Erythroblast (primary cell): ENCODE measurements around the gene TLR4.

Experiments
- GATA1 ChIP-seq: IDR thresholded peaks from 2 replicates; pipeline ENCODE4 v1.6.1; 2011; ENCODE audit warnings: low read depth, mild to moderate bottlenecking, control low read depth, low read length, moderate library complexity
- POLR2A ChIP-seq: IDR thresholded peaks from 2 replicates; pipeline ENCODE4 v1.6.1; 2011; ENCODE audit warnings: mild to moderate bottlenecking, low read length

DNA sequence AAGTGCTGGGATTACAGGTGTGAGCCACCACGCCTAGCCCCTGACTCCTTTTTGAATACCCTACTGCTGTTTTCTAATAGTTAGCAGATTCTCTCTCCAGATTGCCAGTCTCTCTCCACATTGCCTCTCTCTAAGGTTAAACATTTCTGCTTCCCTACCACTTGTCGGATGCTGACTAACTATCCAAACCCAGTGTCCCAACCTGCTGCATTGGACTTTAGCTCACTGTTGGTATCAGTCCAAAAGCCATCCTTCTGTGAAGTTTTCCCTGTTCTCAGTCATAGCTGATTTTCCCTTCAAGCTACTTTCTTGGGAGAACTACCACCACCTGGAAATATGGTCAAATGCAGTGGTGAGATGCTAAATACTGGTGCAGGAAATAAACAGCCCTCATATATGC is 48.7 kb downstream of the TLR4 start:
- TF ChIP-seq POLR2A (no peak), GATA1 (no peak)
